CD4-positive, alpha-beta T cell treated with Interferon gamma for 1 hour (primary cell): Measurements from ENCODE around the gene EFNA5.

Experiments
- DNase-seq: peaks from one replicate; pipeline ENCODE4 v3.0.0-alpha.2; 2020

EFNA5 gene

DNA sequence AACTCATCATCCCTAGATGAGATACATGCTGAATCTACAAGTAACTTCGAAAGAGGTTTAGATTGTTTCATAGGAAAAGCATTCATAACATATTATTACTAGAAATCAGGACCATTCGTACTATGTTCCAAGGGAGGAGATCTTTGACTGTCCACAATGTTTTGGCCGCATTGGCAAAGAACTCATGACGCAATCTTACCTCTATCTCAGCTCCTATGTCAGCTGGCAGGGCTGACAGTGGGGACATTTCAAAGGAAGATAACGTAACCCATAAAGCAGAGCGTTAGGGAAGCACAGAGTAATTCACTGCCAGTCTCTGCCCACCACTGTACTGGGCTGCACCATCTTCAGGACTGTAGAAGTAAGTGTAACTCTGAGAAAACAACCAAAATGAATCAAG is 69.7 kb downstream of the EFNA5 start:
- no peak for DNase-seq

DNA sequence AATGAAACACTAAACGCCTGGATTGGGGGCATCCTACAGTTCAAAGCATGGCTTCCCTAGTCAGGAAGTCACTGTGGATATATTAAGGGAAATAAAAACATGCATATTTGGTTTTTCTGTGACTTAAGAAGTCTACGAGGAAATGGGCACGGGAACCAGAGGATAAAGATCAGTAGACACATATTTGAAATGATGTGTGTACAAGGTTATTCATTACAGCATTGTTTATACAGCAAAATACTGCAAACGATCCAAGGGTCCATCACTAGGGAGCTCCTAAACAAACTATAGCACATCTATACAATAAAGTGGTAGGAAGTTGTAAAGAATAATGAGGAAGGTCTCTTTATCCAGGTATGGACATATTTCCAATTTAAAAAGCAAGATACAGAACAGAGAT is 71.8 kb downstream of the EFNA5 start:
- DNase-seq, result no peak

DNA sequence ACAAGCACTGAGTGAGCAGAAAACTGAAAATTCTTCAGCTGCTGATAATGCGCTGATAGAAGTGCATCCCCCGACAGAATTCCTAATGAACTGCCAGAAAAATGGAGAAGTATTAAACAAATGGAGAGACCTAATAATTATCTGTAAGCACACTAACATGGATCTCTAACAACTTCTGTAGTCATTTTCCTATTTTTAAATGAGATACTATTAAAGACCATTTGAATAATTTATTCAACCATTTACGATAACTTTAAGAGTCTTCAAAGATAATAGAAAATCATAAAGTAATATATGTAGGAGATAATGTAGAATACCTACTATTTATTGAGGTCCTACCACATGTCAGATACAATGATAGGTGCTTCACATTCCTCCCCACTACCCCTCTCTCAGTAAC is 72.9 kb downstream of the EFNA5 start:
- DNase-seq, result no peak

DNA sequence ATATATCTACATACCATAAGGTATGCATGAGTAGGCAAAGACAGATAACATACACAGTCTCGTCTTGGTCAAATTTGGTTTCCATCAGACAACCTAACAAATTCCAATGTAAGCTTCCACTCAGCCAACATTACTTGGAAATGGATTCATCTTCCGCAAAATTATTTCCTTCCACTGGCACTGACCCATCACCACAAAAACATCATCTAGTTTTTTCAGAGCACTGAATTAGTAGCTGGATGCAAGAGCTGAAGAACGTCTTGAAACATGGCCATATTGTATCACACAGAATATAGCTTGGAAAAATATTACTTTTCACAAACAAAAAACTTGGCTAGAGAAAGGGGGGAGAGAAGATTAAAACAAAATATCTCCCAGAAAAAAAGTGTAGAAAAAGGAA is 73.5 kb downstream of the EFNA5 start:
- DNase-seq, result no peak

DNA sequence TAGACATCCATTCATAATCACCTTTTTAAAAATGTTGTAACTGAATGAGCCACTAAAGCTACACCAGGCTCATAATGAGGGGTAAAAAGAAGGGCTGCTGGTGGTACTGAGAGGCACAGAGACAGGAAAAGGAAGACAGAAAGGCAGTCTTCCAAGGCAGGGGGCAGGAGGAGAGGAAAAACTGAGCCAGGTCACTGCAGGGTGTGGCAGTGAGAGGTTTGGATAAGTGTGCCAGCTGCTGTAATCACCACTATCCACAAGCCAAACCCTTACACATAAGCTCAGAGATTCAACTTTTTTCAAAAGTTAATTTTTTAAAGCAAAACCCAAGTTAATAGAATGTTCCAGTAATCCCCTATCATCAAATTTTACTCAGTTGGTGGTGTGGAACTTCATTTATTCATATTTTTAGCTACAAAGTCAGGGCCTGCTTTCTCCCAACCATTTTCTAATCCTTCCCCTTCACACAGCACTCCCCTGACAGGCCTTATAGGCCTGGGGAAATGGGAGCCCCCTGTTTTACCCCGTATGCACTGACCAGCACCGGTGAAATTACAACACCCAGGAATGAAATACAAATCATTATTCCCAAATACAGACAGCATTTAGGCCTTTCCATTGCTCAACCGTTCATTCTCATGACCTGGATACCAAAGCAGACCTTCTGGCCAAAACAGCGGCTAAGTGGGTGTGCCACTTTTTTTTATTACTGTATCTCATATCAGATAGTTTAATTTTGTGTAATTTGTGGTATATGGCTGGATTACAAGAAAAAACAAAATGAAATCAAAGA is 76.3 kb downstream of the EFNA5 start:
- DNase-seq, result no peak

DNA sequence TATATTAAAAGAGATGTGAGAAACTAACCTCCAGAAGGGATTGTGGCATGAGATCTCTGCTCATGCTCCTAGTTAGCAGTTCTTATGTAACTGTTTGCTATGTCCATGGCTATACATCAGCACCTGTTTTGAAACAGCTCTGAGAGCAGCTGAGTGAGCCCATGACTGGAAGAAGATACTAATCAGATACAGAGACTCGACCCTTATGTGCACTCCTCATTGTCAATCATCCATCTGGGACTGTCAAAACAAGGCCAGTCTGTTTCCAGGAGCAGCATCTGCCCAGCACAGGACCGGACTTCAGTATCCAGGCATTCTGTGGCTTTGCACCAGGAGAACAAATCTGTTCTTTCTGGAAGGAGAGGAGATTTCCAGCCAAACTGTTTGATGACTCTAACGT is 77.7 kb downstream of the EFNA5 start:
- DNase-seq, result no peak

DNA sequence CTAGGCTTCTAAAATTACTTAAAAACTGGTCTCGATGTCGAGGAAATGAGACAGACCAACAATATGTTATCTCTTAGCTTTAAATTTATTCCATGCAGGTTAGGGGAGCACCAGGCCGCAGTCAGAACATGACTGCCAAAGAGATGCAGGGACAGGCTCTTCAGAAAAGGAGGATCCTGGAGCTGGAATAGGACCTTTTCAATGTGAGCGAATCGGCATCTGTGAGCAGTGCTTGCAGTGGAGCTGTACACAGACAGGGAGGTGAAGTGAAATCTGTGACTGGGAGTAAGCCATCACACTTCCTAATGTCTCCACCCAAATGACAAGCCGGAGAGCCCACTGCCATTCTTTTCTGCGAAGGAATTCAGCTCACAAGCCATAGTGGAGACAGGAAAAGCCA is 78.2 kb downstream of the EFNA5 start:
- DNase-seq, result no peak

DNA sequence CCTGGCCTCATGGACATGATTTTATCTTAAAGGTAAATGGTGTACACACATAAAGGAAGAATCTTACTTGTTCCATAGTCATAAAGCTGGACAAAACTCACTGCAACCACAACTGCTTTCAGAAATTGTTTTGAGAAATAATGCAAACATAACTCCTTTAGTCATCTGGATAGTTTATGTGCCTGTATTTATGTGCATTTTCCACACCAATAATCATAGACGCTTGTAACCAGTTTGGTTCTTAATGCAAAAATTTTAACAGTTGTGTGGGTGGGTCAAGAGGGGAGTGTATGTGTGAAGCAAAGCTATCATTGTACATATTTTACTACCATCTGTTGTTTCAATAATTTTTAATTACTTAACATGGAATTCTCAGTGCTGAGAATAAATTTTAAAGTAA is 80.1 kb downstream of the EFNA5 start:
- DNase-seq, result no peak

DNA sequence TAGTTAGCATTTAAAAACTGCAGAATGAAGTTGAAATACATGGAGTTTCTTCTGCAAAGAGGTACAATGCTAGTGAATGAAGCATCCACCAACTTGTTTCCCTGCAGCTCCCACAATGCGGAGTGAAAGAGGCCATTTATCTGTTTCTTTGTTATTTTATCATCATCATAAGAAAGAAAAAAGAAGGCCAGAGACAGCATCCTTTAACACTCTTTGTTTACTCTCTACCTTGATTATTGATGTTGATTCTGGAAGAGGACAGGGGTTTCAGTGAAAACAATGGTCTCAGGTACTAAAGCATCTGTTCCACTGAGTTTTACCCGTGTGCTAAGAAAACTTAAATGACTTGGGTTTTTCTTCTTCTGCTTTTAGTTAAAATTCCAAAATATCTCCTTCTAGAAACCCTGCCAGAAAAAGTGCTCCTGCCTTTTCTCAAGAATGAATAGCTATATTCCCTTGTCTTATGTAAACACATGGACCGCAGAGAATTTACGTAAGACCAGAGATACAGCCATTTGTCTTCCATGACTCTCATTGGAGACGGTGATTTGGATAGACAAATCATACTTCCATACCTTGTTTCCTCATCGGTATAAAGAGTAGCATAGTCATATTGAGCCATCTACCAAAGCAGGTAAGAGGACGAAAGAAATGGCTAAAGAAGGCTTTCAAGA is 81.1 kb downstream of the EFNA5 start:
- no peak for DNase-seq

DNA sequence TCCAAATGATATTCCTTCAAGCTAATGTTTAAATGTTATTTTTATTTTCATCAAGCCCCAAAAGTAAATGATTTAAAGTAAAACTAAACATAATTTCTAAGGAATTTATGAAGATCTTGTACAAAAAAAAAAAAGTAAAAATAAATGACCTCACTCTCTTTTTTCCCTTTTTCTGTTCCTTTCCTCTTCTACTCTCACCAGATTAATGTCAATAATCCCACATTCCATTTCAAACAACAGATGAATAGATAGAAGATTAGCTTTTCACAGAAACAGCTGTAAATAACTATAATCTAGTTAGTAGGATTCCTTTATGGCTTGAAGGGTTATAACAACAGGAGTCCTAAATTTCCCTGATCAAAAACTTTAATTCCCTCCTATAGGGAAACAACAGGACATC is 88.1 kb downstream of the EFNA5 start:
- no peak for DNase-seq

DNA sequence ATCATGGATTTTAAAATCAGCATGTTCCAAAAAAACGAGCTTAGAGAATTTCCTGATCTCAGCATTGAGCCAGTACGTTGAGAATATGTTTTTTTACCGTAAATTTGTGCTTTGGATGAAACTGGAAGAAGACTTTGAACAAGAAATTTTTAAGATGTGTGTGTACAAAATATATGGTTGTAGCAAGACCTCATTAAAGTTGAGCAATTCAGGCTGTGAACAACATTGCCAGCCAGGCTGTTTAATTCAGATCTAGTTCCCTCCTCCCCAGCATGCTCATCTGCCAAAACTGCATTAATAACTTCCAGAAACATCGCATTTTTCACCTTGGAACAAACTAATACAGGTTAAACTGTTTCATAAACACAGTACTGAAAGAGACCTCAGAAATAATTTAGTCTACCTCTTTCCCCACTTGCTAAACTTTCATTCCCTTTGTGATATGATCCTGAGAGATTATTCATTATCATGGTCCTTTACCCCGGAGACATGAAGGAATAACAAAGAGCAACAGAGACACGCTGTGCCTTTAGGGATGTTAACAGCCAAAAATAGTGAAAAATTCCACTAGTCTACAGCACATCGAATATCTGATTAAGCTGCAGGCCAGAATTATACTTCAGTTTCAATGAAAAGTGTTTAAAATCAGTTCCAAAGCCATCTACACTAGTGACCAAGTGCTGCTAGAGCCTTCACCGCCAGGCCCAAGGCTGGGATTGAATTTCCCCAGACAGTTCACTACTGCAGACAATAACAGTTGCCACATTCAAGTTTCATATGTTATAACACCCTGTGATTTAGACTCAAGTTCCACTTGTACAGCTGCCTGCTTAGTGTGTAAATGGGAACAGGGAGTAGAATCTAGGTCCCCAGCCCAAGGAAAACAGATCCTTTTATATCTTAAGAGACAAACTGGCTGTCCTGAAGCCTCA is 89.6 kb downstream of the EFNA5 start:
- DNase-seq, result no peak

DNA sequence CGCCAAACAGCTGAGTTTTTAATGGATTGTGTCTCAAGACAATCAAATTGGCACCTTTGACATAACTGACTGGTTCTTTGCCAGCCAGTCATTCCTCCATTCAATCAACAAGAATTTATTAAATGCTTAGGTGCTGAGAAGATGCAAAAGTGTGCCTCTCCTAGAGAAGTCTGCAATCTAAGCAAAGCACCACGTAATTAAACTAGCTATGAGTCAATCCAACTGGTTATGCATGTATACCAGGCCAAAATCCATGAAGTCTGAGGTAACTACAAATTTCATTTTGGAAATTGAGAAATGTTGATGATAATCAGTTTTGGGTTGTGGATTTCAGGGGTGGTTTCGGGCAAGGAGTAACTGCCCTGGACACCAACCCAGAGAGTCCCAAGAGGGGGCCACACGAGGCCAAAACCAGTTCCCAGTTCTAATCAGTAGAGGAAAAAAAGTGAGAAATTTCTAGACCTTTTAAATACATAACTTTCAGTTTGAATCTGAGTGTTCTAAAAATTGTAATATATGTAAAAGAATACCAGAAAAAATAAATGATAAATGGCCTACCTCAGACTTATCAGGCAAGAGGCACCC is 92.6 kb downstream of the EFNA5 start:
- no peak for DNase-seq

DNA sequence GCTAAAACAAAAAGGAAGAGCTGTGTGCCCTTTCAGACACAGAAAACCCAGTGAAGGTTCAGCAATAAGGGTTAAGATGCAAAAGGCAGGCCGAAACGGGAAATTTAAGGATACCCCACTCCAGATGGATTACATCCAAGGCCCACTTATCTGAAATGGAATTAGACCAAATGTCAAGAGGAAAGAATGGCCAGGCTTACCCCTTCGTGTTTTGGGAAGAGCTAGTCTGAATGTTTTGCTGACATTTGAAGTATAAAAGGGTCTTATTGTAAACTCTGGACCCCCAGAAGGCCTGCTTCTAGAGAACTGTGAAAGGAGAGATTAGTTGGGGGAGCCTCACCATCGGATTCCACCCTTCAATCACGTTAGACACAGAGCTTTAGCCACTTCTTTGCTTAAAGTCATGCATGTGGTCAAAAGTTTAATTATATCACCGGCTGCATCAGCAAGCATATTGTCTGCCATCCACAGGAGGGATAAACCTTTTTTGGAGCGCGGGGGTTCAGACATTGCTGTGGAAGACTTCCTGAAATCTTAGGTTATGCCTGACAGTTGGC is 93.3 kb downstream of the EFNA5 start:
- DNase-seq, result no peak

DNA sequence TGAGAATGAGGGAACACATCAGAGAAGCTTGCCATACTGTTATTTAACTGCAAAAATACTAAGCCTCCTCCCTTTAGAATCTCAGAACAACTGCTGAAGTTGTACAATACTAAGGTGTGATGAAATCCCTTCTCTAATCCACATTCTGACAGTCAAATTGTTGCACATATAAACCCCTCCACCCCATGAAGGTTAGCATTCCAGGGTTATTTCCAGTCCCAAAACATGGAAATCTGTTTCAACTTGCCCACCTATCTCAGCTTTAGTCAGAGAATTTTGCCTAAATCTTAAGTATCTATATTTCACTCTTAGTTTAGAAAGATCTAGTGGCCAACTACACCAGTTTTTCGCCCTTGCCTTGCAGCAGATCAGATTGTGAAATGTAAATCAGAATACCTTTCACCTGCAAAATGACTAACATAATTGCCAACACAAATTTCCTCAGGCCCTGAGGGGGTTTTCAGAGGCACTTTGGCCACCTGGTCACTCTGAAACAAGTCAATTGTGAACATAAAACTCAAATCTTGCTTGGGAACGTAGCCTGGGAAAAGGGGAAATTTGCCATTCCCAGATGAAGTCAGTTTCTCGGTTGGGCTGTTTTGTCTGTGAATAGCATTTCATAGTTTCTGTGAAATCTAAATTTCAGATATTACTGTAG is 93.9 kb downstream of the EFNA5 start:
- DNase-seq, result no peak

DNA sequence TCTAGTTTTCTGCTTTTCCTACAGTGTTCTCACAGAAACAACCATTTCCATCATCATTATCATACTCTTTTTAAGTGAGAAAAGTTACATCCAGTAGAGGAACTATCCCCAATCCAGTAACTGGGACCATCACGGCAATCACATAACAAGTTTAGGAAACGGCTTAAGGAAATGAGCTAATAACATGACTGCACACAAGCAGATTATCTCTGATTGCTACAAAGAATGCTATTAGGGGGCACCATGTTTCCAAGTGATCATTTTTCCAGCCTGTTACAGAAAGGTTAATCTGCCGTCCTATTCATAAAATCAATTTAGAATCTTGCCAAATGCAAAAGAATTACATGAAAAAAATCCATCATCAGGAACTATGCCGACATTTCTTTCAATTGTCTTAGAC is 94.6 kb downstream of the EFNA5 start:
- no peak for DNase-seq

DNA sequence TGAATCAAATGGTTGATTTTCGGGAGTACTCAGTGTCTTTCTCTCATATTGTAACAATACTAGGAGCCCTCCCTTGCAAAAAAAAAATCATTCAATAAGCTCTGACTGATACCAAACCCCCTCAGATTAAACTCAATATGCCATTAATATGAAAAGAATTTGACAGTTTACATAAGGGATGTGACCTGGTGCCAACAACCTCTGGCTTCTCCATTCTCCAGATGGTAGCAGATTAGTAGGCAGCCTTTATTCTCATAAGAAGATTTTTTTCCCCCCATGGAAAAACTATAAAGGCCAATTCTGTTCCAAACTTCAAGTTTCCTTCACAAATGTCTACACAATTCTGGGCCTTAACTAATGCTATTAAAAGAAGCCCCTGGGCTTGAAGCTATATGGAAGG is 96.5 kb downstream of the EFNA5 start:
- DNase-seq, result no peak

DNA sequence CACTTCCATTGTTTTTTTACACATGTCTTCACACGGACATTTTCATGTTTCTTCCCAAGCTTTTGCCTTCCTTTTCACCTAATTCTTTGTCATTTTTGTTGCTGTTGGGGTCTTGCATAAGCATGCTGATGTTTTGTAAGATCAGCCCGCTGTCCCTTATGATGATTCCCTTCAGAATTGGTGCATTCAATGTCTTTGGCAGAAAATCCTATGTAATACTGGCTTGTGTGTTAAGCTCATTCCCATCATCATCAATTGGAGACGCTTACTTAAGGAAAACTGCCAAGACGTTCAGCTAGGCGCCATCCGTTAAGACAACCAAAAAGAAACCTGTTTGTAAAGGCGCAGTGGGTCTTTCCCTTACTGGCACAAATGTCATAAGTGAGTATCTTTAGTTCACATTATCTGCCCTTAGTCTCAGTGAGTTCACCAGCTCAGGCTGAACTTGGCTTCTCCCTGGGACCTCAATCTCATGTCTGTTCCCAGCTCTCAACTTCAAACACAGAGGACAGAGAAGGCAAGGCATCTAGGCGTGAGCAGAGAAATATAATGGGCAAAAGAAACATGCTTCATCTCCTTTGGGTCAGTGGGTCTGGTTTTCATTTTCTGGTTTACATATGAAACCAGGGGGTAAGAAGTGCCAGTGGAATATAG is 97.9 kb downstream of the EFNA5 start:
- DNase-seq, result no peak

DNA sequence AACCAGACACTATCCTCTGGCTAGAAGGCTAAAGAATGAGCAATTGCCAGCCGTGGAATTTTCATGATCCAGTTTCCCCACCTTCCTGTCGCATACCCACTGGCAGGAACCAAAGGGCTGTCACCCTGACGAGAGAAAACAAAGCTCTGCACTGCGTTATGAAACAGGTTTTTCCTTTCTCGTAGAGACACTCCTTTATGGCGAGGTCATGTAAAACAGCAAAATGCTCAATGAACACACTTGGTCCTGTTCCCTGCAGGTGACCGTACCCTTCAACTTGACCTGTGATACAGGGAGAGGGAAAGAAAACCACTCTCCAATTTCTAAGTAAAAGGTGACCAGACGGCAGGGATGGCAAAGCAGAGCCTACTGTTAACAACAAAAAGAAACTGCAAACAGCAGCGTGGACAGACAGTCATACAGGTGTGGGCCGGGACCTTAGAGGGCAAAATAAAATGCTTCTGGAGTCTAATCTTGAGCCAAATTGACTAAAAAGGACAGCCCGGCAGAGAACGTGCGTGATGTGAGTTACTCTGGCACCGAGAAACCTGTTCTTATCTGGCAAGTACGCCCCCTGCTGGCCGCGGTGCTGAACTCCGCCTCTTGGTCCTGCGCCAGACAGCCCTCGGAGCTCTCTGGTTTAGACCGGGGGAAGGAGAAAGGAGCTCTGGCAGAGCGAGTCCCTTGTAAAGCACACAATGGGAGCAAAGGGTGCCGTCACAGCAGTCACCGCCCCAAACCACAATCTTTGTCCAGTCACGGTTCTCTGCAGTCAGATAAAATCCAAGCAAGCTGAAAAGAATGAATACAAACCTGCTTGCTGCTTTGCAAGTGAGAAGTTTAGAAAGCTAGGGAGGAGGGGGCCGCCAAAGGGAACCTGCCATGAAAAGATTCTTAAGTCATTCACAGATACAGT is 98.9 kb downstream of the EFNA5 start:
- peak; percentile 78 for DNase-seq

DNA sequence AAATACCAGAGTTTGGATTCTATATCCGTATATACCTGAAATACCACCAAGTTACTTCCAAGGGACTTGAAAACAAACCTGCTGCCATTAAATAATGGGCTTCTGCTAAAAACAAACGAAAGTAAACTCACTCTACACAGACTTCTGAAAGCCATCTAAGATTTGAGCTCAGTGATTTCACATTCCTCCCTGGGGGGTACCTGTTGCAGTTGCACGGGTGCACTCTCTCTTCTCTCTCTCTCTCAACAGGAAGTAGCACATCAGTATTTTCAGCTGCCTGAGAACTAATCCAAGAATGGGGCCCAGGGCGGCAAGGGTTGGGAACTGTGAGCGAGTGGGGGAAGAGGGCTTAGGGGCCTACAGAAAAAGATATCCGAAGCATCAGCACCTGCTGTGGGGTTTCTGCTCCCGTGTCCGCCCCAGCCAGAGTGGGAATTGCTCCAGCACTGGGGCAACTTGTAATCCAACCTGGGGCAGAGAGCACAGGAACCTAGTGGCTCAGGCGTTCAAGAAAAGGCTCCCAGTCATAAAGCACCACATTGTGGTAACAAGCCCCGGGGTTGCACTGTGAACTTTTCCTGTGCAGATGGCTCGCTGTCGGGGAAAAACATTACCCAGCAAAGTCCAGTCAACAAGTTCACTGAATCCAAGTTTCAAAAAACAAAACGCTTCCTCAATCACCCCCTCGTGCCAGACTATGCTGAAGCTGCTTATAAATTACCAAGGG is 99.8 kb downstream of the EFNA5 start:
- no peak for DNase-seq

DNA sequence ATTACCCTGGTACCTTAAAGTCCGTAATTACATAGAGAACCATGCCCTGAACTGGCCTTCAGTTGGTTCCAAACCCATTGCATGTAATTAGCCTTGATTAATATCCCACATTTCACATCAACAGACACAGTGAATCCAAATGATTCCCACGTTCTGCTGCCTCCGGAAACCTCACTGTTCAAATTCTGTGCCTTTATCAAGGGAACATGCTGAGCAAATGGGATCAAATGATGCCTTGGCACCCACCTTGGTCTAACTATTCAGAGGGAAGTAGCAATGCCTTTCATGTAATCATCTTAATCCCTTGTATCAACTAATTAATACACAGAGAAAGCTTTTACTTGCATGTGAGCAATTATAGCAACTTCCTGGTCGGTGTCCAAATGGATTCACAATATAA is 100.6 kb downstream of the EFNA5 start:
- no peak for DNase-seq
